ENCODE data around the gene TRPC4AP.

The TRPC4AP gene

DNA sequence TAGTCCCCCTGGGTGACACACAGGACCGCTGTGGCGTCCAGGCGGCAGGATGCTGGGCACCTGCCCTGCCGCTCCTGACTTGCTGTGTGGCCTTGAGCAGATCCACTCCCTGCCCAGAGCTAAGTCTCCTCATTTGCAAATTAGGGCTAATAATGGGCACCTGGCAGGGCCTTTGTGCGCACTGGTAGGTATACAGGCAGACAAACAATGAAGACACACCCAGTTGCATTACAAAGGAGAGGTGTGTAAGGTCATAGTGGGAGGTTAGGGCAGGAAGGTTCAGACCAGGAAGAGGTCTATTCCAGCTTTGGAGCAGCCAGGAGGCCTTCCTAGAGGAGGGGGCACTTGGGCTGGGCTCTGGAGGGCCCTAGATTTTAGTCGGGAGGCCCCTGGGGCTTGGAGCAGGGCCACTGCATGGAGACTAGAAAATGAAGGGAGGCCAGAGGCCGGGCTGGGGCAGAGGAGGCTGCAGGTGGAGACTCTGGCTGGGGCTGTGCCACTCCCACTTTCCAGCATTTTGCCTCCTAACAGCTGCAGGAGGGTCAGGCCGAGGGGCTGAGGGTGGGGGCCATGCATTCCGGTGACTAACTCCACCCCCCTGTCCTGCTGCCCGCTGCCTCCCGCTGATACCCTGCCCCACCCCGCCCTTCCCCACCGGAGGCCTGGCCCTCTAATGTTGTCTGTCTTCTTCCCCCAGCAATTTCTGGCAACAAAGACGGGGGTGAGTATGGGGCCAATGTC, 108.4 kb downstream of the TRPC4AP start:
- no peak for DNase-seq
- no peaks in the 10 kb centered on the region for H3K27me3 ChIP-seq
- no peaks in the 10 kb centered on the region for H3K9me3 ChIP-seq
- no peaks in the 10 kb centered on the region for H3K36me3 ChIP-seq
- H3K4me3 ChIP-seq (ENCODE audit: low read depth, low read length) = no peak overlapping the region
- TF ChIP-seq, protein P1, sequence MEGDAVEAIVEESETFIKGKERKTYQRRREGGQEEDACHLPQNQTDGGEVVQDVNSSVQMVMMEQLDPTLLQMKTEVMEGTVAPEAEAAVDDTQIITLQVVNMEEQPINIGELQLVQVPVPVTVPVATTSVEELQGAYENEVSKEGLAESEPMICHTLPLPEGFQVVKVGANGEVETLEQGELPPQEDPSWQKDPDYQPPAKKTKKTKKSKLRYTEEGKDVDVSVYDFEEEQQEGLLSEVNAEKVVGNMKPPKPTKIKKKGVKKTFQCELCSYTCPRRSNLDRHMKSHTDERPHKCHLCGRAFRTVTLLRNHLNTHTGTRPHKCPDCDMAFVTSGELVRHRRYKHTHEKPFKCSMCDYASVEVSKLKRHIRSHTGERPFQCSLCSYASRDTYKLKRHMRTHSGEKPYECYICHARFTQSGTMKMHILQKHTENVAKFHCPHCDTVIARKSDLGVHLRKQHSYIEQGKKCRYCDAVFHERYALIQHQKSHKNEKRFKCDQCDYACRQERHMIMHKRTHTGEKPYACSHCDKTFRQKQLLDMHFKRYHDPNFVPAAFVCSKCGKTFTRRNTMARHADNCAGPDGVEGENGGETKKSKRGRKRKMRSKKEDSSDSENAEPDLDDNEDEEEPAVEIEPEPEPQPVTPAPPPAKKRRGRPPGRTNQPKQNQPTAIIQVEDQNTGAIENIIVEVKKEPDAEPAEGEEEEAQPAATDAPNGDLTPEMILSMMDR (IDR thresholded peaks at IDR 0.05; ENCODE audit: low read depth, low read length) = no peak
- peaks cover 9% of the 10 kb centered on the region for H3K4me1 ChIP-seq

DNA sequence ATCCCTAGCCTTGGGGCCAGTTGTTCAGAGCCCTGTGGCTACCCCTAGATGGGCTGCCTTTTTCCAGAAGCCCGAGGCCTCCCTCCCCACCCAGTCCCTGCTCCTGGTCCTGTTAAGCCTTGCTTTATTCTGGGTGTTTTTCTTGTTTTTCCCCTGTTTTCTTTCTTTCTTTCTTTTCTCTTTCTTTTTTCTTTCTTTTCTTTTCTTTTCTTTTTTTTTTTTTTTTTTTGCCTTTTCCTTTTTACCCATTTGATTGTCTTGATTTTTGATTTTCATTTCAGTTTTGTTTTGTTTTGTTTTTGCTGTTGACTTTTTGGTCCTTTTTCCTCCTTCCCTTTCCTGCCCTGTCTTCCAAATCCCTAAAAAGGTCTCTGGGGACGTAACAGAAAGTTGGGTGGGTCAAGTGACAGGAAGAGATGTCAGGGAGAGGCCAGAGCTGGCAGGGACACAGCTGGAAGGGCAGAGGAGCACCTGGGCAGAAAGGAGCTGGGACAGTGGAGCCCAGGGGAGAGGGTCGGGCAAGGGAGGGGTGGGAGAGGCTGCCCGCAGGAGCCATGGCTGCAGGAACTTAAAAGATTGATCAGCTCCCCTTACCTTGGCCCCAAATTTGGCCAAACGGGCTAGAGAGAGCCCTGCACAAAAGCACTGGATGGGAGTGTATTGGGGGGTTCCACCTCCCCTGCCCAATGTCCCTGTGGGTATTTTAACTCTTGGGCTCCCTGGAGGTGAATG, 109.4 kb downstream of the TRPC4AP start:
- DNase-seq = no peak
- Histone ChIP-seq H3K4me3 (ENCODE audit: low read depth, low read length) (no peak overlapping the region), H3K9me3 (no peaks in the 10 kb centered on the region)

GRCh38 chr20:34982270-34983088, 110.1 kb downstream of the TRPC4AP start:
- H3K4me3 ChIP-seq (ENCODE audit: low read depth, low read length) = no peak overlapping the region
- H3K9me3 ChIP-seq = no peaks in the 10 kb centered on the region
- TF ChIP-seq, protein P1 (IDR thresholded peaks at IDR 0.05; ENCODE audit: low read depth, low read length) = no peak
- no peak for DNase-seq
- H3K4me1 ChIP-seq = peaks cover 9% of the 10 kb centered on the region
- H3K36me3 ChIP-seq = no peaks in the 10 kb centered on the region
- H3K27me3 ChIP-seq = no peaks in the 10 kb centered on the region

More for the DNA sequence above, 109.4 kb downstream of the TRPC4AP start:
- Histone ChIP-seq H3K4me1 (peaks cover 9% of the 10 kb centered on the region), H3K36me3 (no peaks in the 10 kb centered on the region), H3K27me3 (no peaks in the 10 kb centered on the region)
- TF ChIP-seq, protein P1 (IDR thresholded peaks at IDR 0.05; ENCODE audit: low read depth, low read length) = no peak

DNA sequence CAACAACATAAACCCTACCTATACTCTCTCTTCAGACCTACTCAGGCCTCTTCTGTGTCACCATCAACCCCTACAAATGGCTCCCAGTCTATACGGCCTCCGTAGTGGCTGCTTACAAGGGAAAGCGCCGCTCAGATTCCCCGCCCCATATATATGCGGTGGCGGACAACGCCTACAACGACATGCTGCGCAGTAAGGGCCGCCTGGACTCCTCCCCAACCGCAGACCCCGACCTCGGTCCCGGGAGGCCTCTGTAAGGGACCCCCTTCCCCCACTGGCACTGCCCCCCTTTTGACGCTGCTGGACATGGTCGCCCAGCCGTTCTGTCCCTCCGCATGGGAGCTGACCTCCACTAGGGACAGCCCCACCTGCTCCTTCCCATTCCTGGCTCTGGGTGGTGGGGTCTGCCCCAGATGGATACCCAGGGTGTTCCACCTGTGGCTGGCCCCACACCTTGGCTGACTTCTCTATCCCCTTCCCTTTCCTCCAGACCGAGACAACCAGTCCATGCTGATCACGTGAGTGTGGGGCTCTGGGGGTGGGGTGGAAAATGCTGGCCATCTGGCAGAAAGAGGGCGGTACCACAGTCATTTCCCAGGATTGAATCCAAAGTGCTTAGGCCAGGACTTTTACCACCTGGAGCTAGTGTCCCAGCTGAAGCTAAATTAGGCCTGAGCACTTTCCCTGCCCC, 111.9 kb downstream of the TRPC4AP start:
- DNase-seq = peak; percentile 76
- Histone ChIP-seq H3K27me3 (no peaks in the 10 kb centered on the region), H3K9me3 (no peaks in the 10 kb centered on the region), H3K36me3 (no peaks in the 10 kb centered on the region), H3K4me1 (peaks cover 9% of the 10 kb centered on the region), H3K4me3 (ENCODE audit: low read depth, low read length) (no peak overlapping the region)
- TF ChIP-seq, protein P1 (IDR thresholded peaks at IDR 0.05; ENCODE audit: low read depth, low read length) = no peak

DNA sequence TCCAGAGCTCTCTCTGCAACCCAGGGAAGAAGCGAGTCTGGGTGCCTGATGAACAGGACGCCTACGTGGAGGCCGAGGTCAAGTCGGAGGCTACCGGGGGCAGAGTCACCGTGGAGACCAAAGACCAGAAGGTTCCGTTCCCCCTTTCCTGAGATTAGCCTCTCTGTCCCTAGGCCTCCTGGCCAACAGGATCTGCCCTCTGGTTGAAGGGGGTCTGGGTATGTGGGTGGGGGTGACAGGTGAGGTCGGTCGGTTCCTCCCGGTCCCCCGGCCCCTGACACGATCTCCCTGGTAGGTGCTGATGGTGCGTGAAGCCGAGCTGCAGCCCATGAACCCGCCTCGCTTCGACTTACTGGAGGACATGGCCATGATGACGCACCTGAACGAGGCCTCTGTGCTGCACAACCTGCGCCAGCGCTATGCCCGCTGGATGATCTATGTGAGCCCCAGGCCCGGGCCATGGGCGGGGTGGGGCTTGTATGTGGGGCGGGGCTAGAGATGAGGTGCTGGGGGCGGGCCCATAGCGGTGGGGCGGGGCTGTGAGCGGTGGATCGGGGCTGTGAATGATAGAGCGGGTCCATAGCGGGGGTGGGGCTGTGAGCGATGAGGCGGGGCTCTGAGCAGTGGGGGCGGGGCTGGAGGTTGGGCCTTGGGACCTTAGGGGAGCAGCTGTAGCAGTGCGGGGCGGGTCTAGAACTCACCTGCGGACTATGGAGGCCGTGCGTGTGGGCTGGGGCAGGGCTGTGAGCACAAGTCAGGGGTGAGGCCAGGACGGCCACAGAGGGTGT, 113.0 kb downstream of the TRPC4AP start:
- peak; percentile 42 for DNase-seq
- no peaks in the 10 kb centered on the region for H3K9me3 ChIP-seq
- TF ChIP-seq, protein P1 (IDR thresholded peaks at IDR 0.05; ENCODE audit: low read depth, low read length) = no peak
- H3K4me3 ChIP-seq (ENCODE audit: low read depth, low read length) = no peak overlapping the region
- H3K36me3 ChIP-seq = no peaks in the 10 kb centered on the region
- peaks cover 9% of the 10 kb centered on the region for H3K4me1 ChIP-seq
- no peaks in the 10 kb centered on the region for H3K27me3 ChIP-seq

All from BE2C (cell line).